HCT116 (cell line): ENCODE data around the gene FTO. TPM values are rescaled to one million over a fixed set of nuclear protein-coding genes. Genes with fewer than 3 reads are reported as not detected.

Experiments
- ATAC-seq: fragments of 200-7000 bp; cut with Tn5 transposase; 2 replicates; pipeline ENCODE4 v1.9.1; 2020; ENCODE audit warnings: mild to moderate bottlenecking, moderate library complexity
- BruUV-seq: library from RNA; stranded (reverse); fragments of 400-500 nt; replicated peaks from 2 replicates; lab custom pipeline; 2021; lab: Mats Ljungman, UMichigan
- CTCF ChIA-PET: fragments of 300-600 bp; sonication (Branson Sonifier 250); formaldehyde crosslinking; loops from one replicate; lab custom pipeline; 2021; ENCODE audit warnings: antibody characterized with exemption; lab: Charles Lee
- POLR2A ChIA-PET: fragments of 300-600, 350-600 bp; sonication (Branson Sonifier 250); formaldehyde crosslinking; loops from one replicate; lab custom pipeline; 2021; ENCODE audit warnings: antibody characterized with exemption; lab: Charles Lee
- RAD21 ChIA-PET, 2 experiments: fragments of 300-600 bp; sonication (Branson Sonifier 250); formaldehyde crosslinking; loops; one replicate each; lab custom pipeline; 2023; ENCODE audit warnings: low total read pairs in 2 of 2; ENCODE audit not compliant: uncharacterized antibody in 2 of 2, unreplicated experiment in 2 of 2, low non-redundant PET in 1 of 2; lab: Charles Lee
- DNase-seq: peaks from one replicate; pipeline ENCODE4 v3.0.0-alpha.2; 2010; ENCODE audit warnings: low read depth, low spot score
- H2AFZ ChIP-seq: fragments of 200-600 bp; shearing (Covaris generic), sonication (generic); 2 replicates; pipeline ENCODE4 v1.6.1; 2017; ENCODE audit warnings: low read depth, mixed run types, mixed read lengths, antibody characterized with exemption, low read length; ENCODE audit not compliant: poor library complexity, severe bottlenecking
- H3K27ac ChIP-seq: 2 replicates; pipeline ENCODE4 v1.5.1; 2012; ENCODE audit warnings: low read depth, low read length
- H3K27me3 ChIP-seq: fragments of 200-600 bp; sonication (generic); 2 replicates; pipeline ENCODE4 v1.6.1; 2016; ENCODE audit warnings: mixed run types, low read length, mixed read lengths; ENCODE audit not compliant: insufficient read depth
- H3K36me3 ChIP-seq, 2 experiments: fragments of 200-500 bp in 1 of 2; fragments of 200-600 bp in 1 of 2; sonication (Bioruptor generic) in 1 of 2; sonication (generic) in 1 of 2; 2 replicates each; pipeline versions ENCODE4 v1.5.1 to v1.6.1; 2014 to 2016; ENCODE audit warnings: low read length in 2 of 2, inconsistent platforms in 1 of 2, mixed read lengths in 1 of 2, mixed run types in 1 of 2; ENCODE audit not compliant: insufficient read depth in 2 of 2, control insufficient read depth in 1 of 2
- H3K4me1 ChIP-seq, 2 experiments: fragments of 200-600 bp in 1 of 2; sonication (generic) in 1 of 2; 2 replicates each; pipeline versions ENCODE4 v1.5.1 to v1.6.1; 2012 to 2017; ENCODE audit warnings: low read length in 2 of 2, inconsistent platforms in 1 of 2, mild to moderate bottlenecking in 1 of 2, mixed read lengths in 1 of 2, mixed run types in 1 of 2, moderate library complexity in 1 of 2; ENCODE audit not compliant: insufficient read depth in 2 of 2, control insufficient read depth in 1 of 2
- H3K4me2 ChIP-seq: fragments of 200-600 bp; sonication (generic); 2 replicates; pipeline ENCODE4 v1.6.1; 2017; ENCODE audit warnings: mixed run types, low read length, mixed read lengths
- H3K4me3 ChIP-seq, 2 experiments: fragments of 200-600 bp in 1 of 2; sonication (generic) in 1 of 2; replicated peaks in 1 of 2; 2 replicates each; pipeline ENCODE4 v1.5.1; 2011 to 2016; ENCODE audit warnings: low read length in 2 of 2, control low read depth in 1 of 2, low read depth in 1 of 2, mild to moderate bottlenecking in 1 of 2, mixed read lengths in 1 of 2, mixed run types in 1 of 2
- H3K79me2 ChIP-seq: fragments of 200-600 bp; sonication (generic); 2 replicates; pipeline ENCODE4 v1.6.1; 2017; ENCODE audit warnings: mild to moderate bottlenecking, mixed run types, low read length, moderate library complexity, mixed read lengths; ENCODE audit not compliant: insufficient read depth
- H3K9ac ChIP-seq: fragments of 200-600 bp; sonication (generic); 2 replicates; pipeline ENCODE4 v1.6.1; 2016; ENCODE audit warnings: low read length, mixed read lengths
- H3K9me2 ChIP-seq: fragments of 200-600 bp; sonication (generic), shearing (Covaris generic); 2 replicates; pipeline ENCODE4 v1.6.1; 2017; ENCODE audit warnings: mixed run types, mild to moderate bottlenecking, moderate library complexity; ENCODE audit not compliant: insufficient read depth
- H3K9me3 ChIP-seq, 2 experiments: fragments of 200-500 bp in 1 of 2; fragments of 200-600 bp in 1 of 2; sonication (Bioruptor generic) in 1 of 2; sonication (generic) in 1 of 2; 2 replicates each; pipeline ENCODE4 v1.6.1; 2014 to 2017; ENCODE audit warnings: low read length in 2 of 2, mixed read lengths in 2 of 2, inconsistent platforms in 1 of 2, low read depth in 1 of 2, mild to moderate bottlenecking in 1 of 2, mixed run types in 1 of 2, moderate library complexity in 1 of 2; ENCODE audit not compliant: control insufficient read depth in 1 of 2, insufficient read depth in 1 of 2
- H4K20me1 ChIP-seq: fragments of 200-600 bp; sonication (generic), shearing (Covaris generic); 2 replicates; pipeline ENCODE4 v1.6.1; 2017; ENCODE audit warnings: mixed run types, mild to moderate bottlenecking, moderate library complexity; ENCODE audit not compliant: insufficient read depth
- CEBPB ChIP-seq: IDR thresholded peaks from 2 replicates; pipeline ENCODE4 v1.6.1; 2012; ENCODE audit warnings: low read depth
- CTCF ChIP-seq, 3 experiments: fragments of 200-600 bp in 1 of 3; sonication (generic) in 1 of 3; IDR thresholded peaks in 2 of 3; conservative IDR thresholded peaks in 1 of 3; 2 replicates each; pipeline ENCODE4 v1.5.1; 2012 to 2017; ENCODE audit warnings: low read depth in 2 of 3, low read length in 2 of 3, antibody characterized with exemption in 1 of 3, borderline replicate concordance in 1 of 3, control low read depth in 1 of 3, mild to moderate bottlenecking in 1 of 3, mixed read lengths in 1 of 3, mixed run types in 1 of 3, moderate library complexity in 1 of 3; ENCODE audit not compliant: insufficient read depth in 1 of 3
- EGR1 ChIP-seq: IDR thresholded peaks from 2 replicates; pipeline ENCODE4 v1.6.1; 2012; ENCODE audit warnings: low read depth
- ELF1 ChIP-seq: IDR thresholded peaks from 2 replicates; pipeline ENCODE4 v1.6.1; 2012; ENCODE audit warnings: low read depth, borderline replicate concordance
- EZH2 ChIP-seq: fragments of 200-600 bp; sonication (generic); IDR thresholded peaks from 2 replicates; pipeline ENCODE4 v1.6.1; 2017; ENCODE audit warnings: antibody characterized with exemption, mixed run types
- EZH2phosphoT487 ChIP-seq: fragments of 200-600 bp; IDR thresholded peaks from 2 replicates; pipeline ENCODE4 v1.6.1; 2018; ENCODE audit warnings: antibody characterized with exemption, borderline replicate concordance
- FOSL1 ChIP-seq: IDR thresholded peaks from 2 replicates; pipeline ENCODE4 v1.6.1; 2012; ENCODE audit warnings: low read depth
- POLR2AphosphoS5 ChIP-seq: IDR thresholded peaks from 2 replicates; pipeline ENCODE4 v1.6.1; 2011; ENCODE audit warnings: mild to moderate bottlenecking, low read depth, low read length, moderate library complexity
- REST ChIP-seq: IDR thresholded peaks from 2 replicates; pipeline ENCODE4 v1.6.1; 2012; ENCODE audit warnings: low read depth
- SIN3A ChIP-seq: IDR thresholded peaks from 2 replicates; pipeline ENCODE4 v1.6.1; 2012; ENCODE audit warnings: low read depth
- SP1 ChIP-seq: IDR thresholded peaks from 2 replicates; pipeline ENCODE4 v1.6.1; 2012; ENCODE audit warnings: low read depth
- SRF ChIP-seq: IDR thresholded peaks from 2 replicates; pipeline ENCODE4 v1.6.1; 2012; ENCODE audit warnings: low read depth
- YY1 ChIP-seq: IDR thresholded peaks from 2 replicates; pipeline ENCODE4 v1.6.1; 2011; ENCODE audit warnings: low read length, low read depth, moderate library complexity, mild to moderate bottlenecking; ENCODE audit not compliant: insufficient replicate concordance; ENCODE audit errors: extremely low read depth
- ZBTB33 ChIP-seq: IDR thresholded peaks from 2 replicates; pipeline ENCODE4 v1.6.1; 2011; ENCODE audit warnings: mild to moderate bottlenecking, low read length, moderate library complexity; ENCODE audit not compliant: insufficient replicate concordance; ENCODE audit errors: extremely low read depth
- ZFX ChIP-seq: fragments of 450-650 bp; IDR thresholded peaks from 2 replicates; pipeline ENCODE4 v1.6.1; 2017
- intact Hi-C: fragments of 100-400 bp; cut with micrococcal nuclease; formaldehyde crosslinking; loops from 2 replicates; pipeline ENCODE4 v1.10.0; 2022
- total RNA-seq: library from RNA; stranded (reverse); gene quantifications from one replicate; pipeline ENCODE4 v1.2.1, GENCODE V29; 2021; ENCODE audit not compliant: unreplicated experiment

Gene FTO
- total RNA-seq, 1 experiment from 2014 or later: 55.2 TPM

GRCh38 chr16:54193013-54193664, 489.2 kb downstream of the FTO start:
- H3K4me2 ChIP-seq: peak overlapping the region; percentile 63
- H3K4me3 ChIP-seq: no peak overlapping the region
- ChIA-PET RAD21 (no interaction called here), CTCF (interaction anchor here (1.0 kb wide), 1 partner anchor 420 kb away, joined by 3 read pairs; no protein-coding TSS in a partner anchor), POLR2A (no interaction called here)
- no peak for DNase-seq
- intact Hi-C loops: loop anchor here (5.0 to 10.0 kb wide), 2 partner anchors 426 to 1062 kb away; no protein-coding TSS in a partner anchor
- no peak overlapping the region for H3K9ac ChIP-seq
- H3K36me3 ChIP-seq: no peaks in the 10 kb centered on the region
- TF ChIP-seq CTCF (IDR thresholded peaks at IDR 0.05 in 2 of 3, conservative IDR thresholded peaks at IDR 0.05 in 1 of 3; ENCODE audit: borderline replicate concordance in 1 of 3, insufficient read depth in 1 of 3, low read depth in 2 of 3, low read length in 2 of 3) (no peak), POLR2AphosphoS5 (no peak), ELF1 (no peak), ZBTB33 (no peak), REST (no peak), CEBPB (no peak), FOSL1 (no peak), ZFX (no peak), SIN3A (no peak), EZH2phosphoT487 (no peak), SP1 (no peak), EZH2 (no peak), EGR1 (no peak), YY1 (no peak), SRF (no peak)
- H3K9me2 ChIP-seq: no peaks in the 10 kb centered on the region
- no peaks in the 10 kb centered on the region for H3K9me3 ChIP-seq
- ATAC-seq: no peak
- H4K20me1 ChIP-seq: no peaks in the 10 kb centered on the region
- H2AFZ ChIP-seq: peak overlapping the region; percentile 50
- H3K27me3 ChIP-seq: no peaks in the 10 kb centered on the region; the same call in 1 of the 2 replicates
- BruUV-seq: no TSS peak
- peaks cover 0 to 9% of the 10 kb centered on the region in 2 experiments; a peak in 3 of 4 replicates for H3K4me1 ChIP-seq
- H3K79me2 ChIP-seq: no peaks in the 10 kb centered on the region
- no peak overlapping the region for H3K27ac ChIP-seq
